Epithelial cell of esophagus (primary cell): ENCODE results near the gene GPR137B.

ENCODE experiments used
- DNase-seq: peaks from one replicate; pipeline ENCODE4 v3.0.0; 2010; ENCODE audit warnings: low read depth
- H3K4me3 ChIP-seq: 2 replicates; pipeline ENCODE4 v1.5.1; 2011; ENCODE audit warnings: mild to moderate bottlenecking, low read length, control low read depth
- TF ChIP-seq, protein P1 (sequence below): IDR thresholded peaks from 2 replicates; pipeline ENCODE4 v1.5.1; 2011; ENCODE audit warnings: low read depth, mild to moderate bottlenecking, low read length, control low read depth, inconsistent platforms; ENCODE audit not compliant: insufficient read depth; ENCODE audit errors: missing control alignments

The GPR137B gene

GRCh38 chr1:236137285-236137852, 5.0 kb upstream of the GPR137B start:
- TF ChIP-seq, protein P1, sequence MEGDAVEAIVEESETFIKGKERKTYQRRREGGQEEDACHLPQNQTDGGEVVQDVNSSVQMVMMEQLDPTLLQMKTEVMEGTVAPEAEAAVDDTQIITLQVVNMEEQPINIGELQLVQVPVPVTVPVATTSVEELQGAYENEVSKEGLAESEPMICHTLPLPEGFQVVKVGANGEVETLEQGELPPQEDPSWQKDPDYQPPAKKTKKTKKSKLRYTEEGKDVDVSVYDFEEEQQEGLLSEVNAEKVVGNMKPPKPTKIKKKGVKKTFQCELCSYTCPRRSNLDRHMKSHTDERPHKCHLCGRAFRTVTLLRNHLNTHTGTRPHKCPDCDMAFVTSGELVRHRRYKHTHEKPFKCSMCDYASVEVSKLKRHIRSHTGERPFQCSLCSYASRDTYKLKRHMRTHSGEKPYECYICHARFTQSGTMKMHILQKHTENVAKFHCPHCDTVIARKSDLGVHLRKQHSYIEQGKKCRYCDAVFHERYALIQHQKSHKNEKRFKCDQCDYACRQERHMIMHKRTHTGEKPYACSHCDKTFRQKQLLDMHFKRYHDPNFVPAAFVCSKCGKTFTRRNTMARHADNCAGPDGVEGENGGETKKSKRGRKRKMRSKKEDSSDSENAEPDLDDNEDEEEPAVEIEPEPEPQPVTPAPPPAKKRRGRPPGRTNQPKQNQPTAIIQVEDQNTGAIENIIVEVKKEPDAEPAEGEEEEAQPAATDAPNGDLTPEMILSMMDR = no peak
- DNase-seq = no peak
- H3K4me3 ChIP-seq = no peak overlapping the region

DNA sequence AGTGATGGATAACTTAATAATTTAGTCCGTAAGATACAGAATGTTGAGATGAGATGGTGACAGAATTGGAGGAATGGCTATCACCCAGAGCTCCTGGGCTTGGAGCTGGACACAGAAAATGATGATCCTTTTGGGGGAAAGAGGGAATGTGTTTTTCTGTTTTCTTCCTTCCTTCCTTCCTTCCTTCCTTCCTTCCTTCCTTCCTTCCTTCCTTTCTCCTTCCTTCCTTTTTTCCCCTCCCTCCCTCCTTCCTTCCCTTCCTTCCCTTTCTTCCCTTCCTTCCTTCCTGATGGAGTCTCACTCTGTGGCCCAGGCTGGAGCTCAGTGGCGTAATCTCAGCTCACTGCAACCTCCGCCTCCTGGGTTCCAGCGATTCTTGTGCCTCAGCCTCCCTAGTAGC, 2.8 kb upstream of the GPR137B start:
- TF ChIP-seq, protein P1 = no peak
- no peak overlapping the region for H3K4me3 ChIP-seq
- DNase-seq = no peak

- peak overlapping the region; percentile 41 for H3K4me3 ChIP-seq
- no peak for DNase-seq
- TF ChIP-seq, protein P1 = no peak
Measured at GRCh38 chr1:236140705-236141446, 1.5 kb upstream of the GPR137B start.

DNA sequence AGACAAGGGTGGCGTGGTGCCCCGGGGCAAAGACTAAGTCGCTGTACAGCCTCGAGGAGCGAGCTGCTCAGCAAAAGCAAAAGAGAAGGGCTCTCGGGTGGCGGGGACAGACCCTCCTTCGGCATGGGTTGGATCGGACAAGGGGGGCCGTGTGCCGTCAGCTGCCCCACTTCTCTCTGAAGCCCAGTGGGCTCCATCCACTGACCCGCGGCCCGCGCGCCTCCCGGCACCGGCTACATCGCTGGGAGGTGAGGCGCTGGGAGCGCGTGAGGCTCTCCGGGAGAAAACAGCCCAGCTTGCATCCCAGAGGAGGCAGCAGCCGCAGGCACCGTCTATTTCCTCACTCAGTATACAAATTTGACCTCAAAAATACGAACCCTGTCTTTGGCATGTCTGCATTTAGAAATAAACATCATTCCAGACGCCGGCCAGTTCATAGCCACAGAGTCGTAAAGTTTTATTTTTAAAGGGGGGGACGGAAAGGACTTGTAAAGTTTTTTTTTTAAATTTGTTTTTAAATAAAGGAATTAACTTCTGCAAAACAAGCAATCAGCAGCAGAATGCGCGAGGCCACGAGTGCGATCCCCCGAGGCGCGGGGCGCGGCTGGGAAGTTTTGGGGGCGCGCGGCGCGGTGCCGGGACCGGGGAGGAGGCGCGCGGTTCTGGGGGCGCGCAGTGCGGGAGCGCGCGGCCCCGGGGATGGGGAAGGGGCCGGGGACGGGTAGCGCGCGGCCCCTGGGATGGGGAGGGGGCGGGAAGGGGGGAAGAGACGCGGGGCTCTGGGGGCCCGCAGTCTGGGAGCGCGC, 689 bp upstream of the GPR137B start:
- TF ChIP-seq, protein P1 = no peak
- H3K4me3 ChIP-seq = peak overlapping the region; percentile 41
- peak; percentile 50 for DNase-seq

DNA sequence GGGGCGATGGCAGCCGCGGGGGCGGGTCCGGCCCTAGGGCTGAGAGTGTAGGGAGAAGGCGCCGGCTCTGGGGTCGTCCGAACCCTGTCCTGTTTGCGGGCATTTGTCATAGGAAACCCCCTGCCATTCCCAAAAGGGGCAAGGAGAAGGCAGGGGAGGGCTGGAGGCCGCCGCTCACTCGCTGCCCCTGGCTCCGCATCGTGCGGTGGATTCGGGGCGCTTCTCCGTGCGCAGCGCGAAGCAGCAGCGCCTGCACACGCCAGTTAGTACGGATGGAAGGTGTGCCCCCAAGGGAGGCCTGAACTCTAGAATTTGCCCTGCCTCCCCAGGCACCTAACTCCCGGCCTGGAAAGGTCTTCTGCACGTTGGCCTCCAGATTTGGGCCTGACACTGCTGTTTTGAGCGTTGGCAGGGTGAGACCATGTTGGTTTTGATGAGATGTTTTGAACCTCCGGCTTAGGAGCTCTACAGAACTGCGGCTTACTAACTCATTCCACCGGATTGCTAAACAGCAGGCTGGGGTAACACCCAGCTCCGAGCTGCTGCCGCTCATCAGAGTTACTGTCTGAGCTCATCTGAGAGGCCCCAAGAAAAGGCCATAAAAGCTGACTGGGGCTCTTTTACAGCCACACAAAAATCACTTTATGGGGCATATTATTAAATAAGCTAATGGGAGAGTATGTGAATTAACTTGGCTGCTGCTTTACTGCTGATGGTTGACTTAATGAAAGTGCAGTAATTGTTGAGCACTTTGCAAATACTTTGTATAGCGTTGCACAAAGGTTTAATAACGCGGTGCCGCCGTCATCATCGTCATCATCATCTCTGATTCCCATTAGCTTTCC, 987 bp downstream of the GPR137B start:
- peak; percentile 80 for DNase-seq
- TF ChIP-seq, protein P1 = no peak
- peak overlapping the region; percentile 76 for H3K4me3 ChIP-seq

GRCh38 chr1:236144033-236144432, 1.7 kb downstream of the GPR137B start:
- TF ChIP-seq, protein P1 = no peak
- DNase-seq = no peak
- peak overlapping the region; percentile 76 for H3K4me3 ChIP-seq
